Activated CD8-positive, alpha-beta memory T cell treated with anti-CD3 and anti-CD28 coated beads, Interleukin-2, amount 50 U/mL, for 4 hours (primary cell): ENCODE data around the gene RNF111.
"Not testable (repeated sequence)": the region's sequence is repeated elsewhere in the genome, so short reads cannot be mapped to it uniquely, and the experiment has no call there.

Source experiments
- DNase-seq: peaks from one replicate; pipeline ENCODE4 v3.0.0-alpha.2; 2020

The RNF111 gene

GRCh38 chr15:59063042-59063441 is 75.6 kb downstream of the RNF111 start:
- DNase-seq, result no peak

GRCh38 chr15:59069430-59069829 is 82.0 kb downstream of the RNF111 start:
- no peak for DNase-seq

- no peak for DNase-seq
Observed at GRCh38 chr15:59074607-59075006, 87.1 kb downstream of the RNF111 start.

- no peak for DNase-seq
Observed at GRCh38 chr15:59087731-59088130, 100.3 kb downstream of the RNF111 start.

- no peak for DNase-seq
Observed at GRCh38 chr15:59094077-59094476, 106.6 kb downstream of the RNF111 start.

GRCh38 chr15:59096429-59096828 is 109.0 kb downstream of the RNF111 start:
- DNase-seq, result no peak

GRCh38 chr15:59099162-59099685 is 111.8 kb downstream of the RNF111 start:
- no peak for DNase-seq

GRCh38 chr15:59104602-59104911 is 117.1 kb downstream of the RNF111 start:
- DNase-seq, result no peak

GRCh38 chr15:59104912-59105732 is 117.7 kb downstream of the RNF111 start, which contains the start of gene CCNB2:
Gene CCNB2, plus strand, starts transcription at chr15:59105146. Its CDS starts 123 bp downstream, at chr15:59105269.
- peak; percentile 77 for DNase-seq

- no peak for DNase-seq
Observed at GRCh38 chr15:59105854-59106253, 118.4 kb downstream of the RNF111 start.

GRCh38 chr15:59111251-59111650 is 123.8 kb downstream of the RNF111 start:
- no peak for DNase-seq

- DNase-seq, result no peak
Observed at GRCh38 chr15:59115047-59115446, 127.6 kb downstream of the RNF111 start.

GRCh38 chr15:59116141-59116540 is 128.7 kb downstream of the RNF111 start:
- DNase-seq, result no peak

- DNase-seq, result no peak
Observed at GRCh38 chr15:59116771-59117170, 129.3 kb downstream of the RNF111 start.

- no peak for DNase-seq
Observed at GRCh38 chr15:59119625-59120024, 132.2 kb downstream of the RNF111 start.

GRCh38 chr15:59120937-59121336 is 133.5 kb downstream of the RNF111 start:
- no peak for DNase-seq

- no peak for DNase-seq
Observed at GRCh38 chr15:59124261-59124660, 136.8 kb downstream of the RNF111 start.

- DNase-seq, result not testable (repeated sequence)
Observed at GRCh38 chr15:59125683-59126082, 138.2 kb downstream of the RNF111 start.

- DNase-seq, result not testable (repeated sequence)
Observed at GRCh38 chr15:59127255-59127654, 139.8 kb downstream of the RNF111 start.

GRCh38 chr15:59131456-59131855 is 144.0 kb downstream of the RNF111 start:
- DNase-seq, result no peak

- DNase-seq, result no peak
Observed at GRCh38 chr15:59131969-59132562, 144.6 kb downstream of the RNF111 start.

- no peak for DNase-seq
Observed at GRCh38 chr15:59133929-59134427, 146.5 kb downstream of the RNF111 start.

- no peak for DNase-seq
Observed at GRCh38 chr15:59137566-59137965, 150.1 kb downstream of the RNF111 start.

- DNase-seq, result peak; percentile 51
Observed at GRCh38 chr15:59138243-59138642, 150.8 kb downstream of the RNF111 start.
